HG02885 (cell line): ENCODE data around the gene PRKAR1B.

Source experiments
- ATAC-seq: cut with Tn5 transposase; IDR thresholded peaks from one replicate; pipeline ENCODE4 v1.9.1; 2021; ENCODE audit warnings: mild to moderate bottlenecking; ENCODE audit not compliant: unreplicated experiment, poor library complexity

Gene PRKAR1B

GRCh38 chr7:508461-509170 is 218.5 kb downstream of the PRKAR1B start:
- ATAC-seq: no peak

GRCh38 chr7:507623-508300 is 219.3 kb downstream of the PRKAR1B start:
- no peak for ATAC-seq

- ATAC-seq: no peak
Observed at GRCh38 chr7:506921-507622, 220.0 kb downstream of the PRKAR1B start.

DNA sequence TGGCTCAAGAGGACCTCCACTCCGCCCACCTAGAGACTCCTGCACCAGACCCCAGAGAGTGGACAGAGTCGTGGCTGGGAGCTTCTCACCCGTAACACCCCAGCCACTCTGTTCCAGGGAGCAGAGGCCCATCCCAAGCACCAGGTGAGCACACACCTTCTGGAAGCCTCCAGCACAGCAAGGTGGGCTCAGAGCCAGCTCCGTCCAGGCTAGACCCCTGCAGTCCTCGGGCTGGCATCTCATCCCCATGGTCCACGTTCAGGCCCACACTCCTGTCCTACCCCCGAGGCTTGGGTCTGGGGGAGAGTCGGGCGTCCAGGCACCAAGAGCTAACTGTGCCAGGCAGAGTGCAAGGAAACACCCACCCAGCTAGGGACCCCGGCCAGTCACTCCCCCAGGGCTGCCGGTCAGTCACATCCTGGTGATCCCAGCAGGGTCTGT is 220.7 kb downstream of the PRKAR1B start:
- ATAC-seq: no peak

DNA sequence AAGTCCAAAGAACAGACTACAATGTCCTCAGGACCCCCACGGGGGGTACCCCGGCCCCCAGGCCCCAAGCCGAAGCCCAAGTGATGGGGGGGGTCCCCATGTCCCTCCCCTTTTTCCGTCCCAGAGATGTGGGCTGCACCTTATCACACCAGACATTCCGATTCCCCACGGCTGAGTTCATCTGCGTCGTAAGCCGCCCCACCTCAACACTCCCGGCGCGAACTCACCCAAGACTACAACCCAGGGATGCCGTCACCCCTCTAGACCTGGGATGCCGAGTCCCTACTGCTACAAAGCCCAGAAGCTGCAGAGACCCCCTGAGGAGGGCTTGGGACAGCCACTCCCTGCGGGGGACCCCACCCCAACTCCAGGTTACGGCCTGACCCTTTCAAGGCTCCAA is 221.9 kb downstream of the PRKAR1B start:
- no peak for ATAC-seq

DNA sequence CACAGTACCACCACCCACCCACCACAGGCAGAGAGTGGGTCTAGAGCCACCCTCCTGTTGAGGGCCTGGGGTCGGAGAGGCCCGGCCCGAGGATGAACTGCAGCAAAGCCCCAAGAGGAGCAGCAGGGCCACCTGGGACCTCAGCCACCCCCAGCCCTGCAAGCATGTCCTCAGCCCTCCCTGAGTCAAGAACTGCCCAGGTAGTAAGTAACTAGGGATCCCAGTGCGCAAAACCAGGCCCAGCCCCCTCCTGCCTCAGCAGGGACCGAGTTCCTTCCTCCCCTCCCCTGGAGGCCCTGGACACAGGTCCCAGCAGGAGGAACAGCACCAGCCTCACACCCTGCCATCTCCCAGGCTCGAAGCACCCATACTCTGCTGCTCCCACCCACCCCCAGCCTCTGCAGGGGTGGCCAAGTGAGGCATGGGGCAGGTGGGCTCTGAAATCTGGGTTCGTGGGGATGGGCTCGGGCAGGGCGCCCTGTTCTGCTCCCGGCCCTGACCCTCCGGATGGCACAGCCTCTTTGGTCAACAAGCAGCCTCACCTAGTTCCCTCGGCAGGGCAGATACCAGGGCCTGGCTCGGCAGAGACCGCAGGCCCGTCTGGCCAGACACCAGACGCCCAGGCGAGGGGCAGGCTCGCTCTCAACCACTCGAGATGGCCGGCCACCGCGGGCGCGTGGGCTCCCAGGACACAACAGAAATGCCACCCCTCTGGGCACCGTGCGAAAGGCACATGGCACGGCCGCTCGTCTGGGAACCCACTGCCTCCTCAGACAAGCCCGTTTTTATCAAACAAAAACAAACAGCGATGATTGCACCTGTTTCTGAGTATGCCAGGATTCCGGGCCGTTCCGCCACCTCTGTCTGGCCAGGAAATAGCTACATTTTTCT is 222.6 kb downstream of the PRKAR1B start:
- no peak for ATAC-seq

- ATAC-seq: no peak
Observed at GRCh38 chr7:503575-504111, 223.4 kb downstream of the PRKAR1B start.

DNA sequence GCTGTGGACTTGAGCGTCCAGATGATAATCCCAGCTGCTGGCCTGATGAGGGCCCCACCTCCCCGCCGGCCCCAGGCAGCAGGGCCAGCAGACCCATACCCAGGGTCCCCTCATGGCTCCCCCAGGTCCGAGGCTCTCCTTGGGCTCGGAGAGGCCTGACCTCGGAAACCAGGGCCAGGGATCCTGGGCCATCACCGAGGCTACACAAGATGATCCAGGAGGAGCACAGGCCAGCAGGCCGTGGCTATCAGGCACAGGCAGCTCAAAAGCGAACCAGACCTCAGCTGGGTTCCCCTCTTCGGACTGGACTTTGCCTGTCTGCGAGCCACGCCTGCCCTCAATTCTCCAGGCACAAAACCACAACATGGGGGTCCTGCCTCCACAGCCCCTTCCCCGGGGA is 224.8 kb downstream of the PRKAR1B start:
- ATAC-seq: no peak

DNA sequence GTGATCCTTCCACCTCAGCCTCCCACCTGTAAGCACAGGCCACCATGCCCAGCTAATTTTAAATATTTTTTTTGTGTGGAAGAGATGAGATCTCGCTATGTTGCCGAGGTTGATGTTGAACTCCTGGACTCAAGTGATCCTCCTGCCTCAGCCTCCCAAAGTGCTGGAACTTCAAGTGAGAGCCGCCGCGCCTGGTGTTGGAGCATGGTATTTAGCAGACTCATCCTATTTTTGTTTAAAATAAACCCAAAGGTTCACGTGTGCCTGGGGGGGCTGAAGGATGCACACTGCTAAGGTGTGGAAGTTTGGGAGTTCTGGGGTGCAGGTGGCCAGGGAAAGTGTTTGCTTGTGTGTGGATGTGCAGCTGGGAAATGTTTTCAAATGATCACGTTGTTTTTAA is 225.6 kb downstream of the PRKAR1B start:
- ATAC-seq: no peak

DNA sequence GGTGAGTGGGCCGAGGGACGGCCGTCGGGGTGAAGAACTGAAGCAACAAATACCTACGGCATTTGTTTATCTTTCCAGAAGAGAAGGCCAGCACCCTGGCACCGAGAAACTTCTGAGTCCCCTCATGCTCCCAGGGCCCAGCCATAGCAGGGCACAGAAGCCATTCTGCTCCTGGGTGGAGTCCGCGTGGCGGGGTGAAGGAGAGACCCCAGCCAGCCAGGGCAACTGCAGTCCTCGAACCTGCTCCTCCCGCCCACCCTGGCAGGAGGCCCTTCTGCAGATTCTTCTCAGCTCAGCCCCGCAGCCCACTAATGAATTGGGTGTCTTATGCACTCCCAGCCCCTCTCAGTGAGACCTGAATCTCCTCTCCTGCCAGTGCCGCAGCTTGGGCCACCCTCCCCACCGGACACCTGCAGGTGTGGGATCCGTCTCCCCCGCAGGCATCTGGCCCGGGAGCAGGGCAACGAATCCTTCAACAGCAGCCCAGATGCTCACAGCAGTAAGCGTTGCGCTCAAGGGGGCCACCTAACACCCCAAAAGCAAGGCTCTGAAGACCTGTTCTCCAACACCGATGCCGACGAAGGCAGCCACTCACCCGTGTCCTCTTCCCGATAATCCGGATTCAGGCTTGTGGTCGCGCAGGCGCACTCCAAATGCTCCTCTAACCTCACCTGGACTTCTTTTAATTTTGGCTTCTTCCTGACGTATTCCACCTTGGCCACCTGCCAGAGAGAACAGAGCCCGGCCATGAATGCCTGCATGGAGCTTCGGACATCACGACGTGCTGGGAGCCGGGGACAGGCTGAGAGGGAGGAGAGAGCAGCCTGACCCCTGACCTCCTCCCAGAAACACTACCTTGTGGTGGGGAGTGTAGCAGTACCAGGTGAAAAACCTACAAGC is 226.3 kb downstream of the PRKAR1B start:
- no peak for ATAC-seq

- ATAC-seq: no peak
Observed at GRCh38 chr7:499853-500485, 227.1 kb downstream of the PRKAR1B start.
